Measurements from ENCODE around the gene MGAT4D. TPM values are rescaled to one million over a fixed set of nuclear protein-coding genes. Genes with fewer than 3 reads are reported as not detected.

The MGAT4D gene
- total RNA-seq, 4 donors from 2014 or later, result not detected

- no peaks in the 10 kb centered on the region for H3K27me3 ChIP-seq
- TF ChIP-seq POLR2A (IDR thresholded peaks at IDR 0.05), result no peak
- no peak for TF ChIP-seq CTCF (IDR thresholded peaks at IDR 0.05 in 4 of 5, conservative IDR thresholded peaks at IDR 0.05 in 1 of 5)
- no peaks in the 10 kb centered on the region for H3K9me3 ChIP-seq
- no peaks in the 10 kb centered on the region for H3K4me1 ChIP-seq
- no peaks in the 10 kb centered on the region for H3K36me3 ChIP-seq
- H3K4me3 ChIP-seq, result no peak overlapping the region
- in situ Hi-C loops (cut with MboI; ENCODE audit: low sequenced_read_pairs in 4 of 4) (no loop called here), intact Hi-C loops (cut with DNase I; ENCODE audit: low total_unique reads) (no loop called here)
- DNase-seq (no peak), ATAC-seq (no peak)
- no peak overlapping the region for H3K27ac ChIP-seq
Measured at GRCh38 chr4:140469791-140470733, 28.0 kb downstream of the MGAT4D start.

- in situ Hi-C loops (cut with MboI; ENCODE audit: low sequenced_read_pairs in 4 of 4) (no loop called here), intact Hi-C loops (cut with DNase I; ENCODE audit: low total_unique reads) (no loop called here)
- no peak overlapping the region for H3K4me3 ChIP-seq
- no peak for ATAC-seq
- no peak for DNase-seq
- no peaks in the 10 kb centered on the region for H3K9me3 ChIP-seq
- no peak overlapping the region for H3K27ac ChIP-seq
- no peaks in the 10 kb centered on the region for H3K4me1 ChIP-seq
- H3K27me3 ChIP-seq, result no peaks in the 10 kb centered on the region
- no peak for TF ChIP-seq POLR2A (IDR thresholded peaks at IDR 0.05)
- TF ChIP-seq CTCF (IDR thresholded peaks at IDR 0.05 in 4 of 5, conservative IDR thresholded peaks at IDR 0.05 in 1 of 5), result no peak
- H3K36me3 ChIP-seq, result no peaks in the 10 kb centered on the region
Measured at GRCh38 chr4:140466146-140466545, 31.9 kb downstream of the MGAT4D start.

- H3K27ac ChIP-seq, result no peak overlapping the region
- ATAC-seq (no peak), DNase-seq (no peak)
- intact Hi-C loops (cut with DNase I; ENCODE audit: low total_unique reads), result no loop called here
- no peaks in the 10 kb centered on the region for H3K36me3 ChIP-seq
- H3K4me1 ChIP-seq, result no peaks in the 10 kb centered on the region
- TF ChIP-seq POLR2A (IDR thresholded peaks at IDR 0.05) (no peak), CTCF (IDR thresholded peaks at IDR 0.05 in 4 of 5, conservative IDR thresholded peaks at IDR 0.05 in 1 of 5) (no peak)
- H3K4me3 ChIP-seq, result no peak overlapping the region
- in situ Hi-C loops (cut with MboI; ENCODE audit: low sequenced_read_pairs in 4 of 4), result no loop called here
- H3K9me3 ChIP-seq, result no peaks in the 10 kb centered on the region
- H3K27me3 ChIP-seq, result no peaks in the 10 kb centered on the region
Measured at GRCh38 chr4:140463614-140464013, 34.5 kb downstream of the MGAT4D start.

- H3K4me3 ChIP-seq, result no peak overlapping the region
- H3K27ac ChIP-seq, result no peak overlapping the region
- H3K4me1 ChIP-seq, result no peaks in the 10 kb centered on the region
- in situ Hi-C loops (cut with MboI; ENCODE audit: low sequenced_read_pairs in 4 of 4), result no loop called here
- no peaks in the 10 kb centered on the region for H3K9me3 ChIP-seq
- TF ChIP-seq POLR2A (IDR thresholded peaks at IDR 0.05), result no peak
- no peak for TF ChIP-seq CTCF (IDR thresholded peaks at IDR 0.05 in 4 of 5, conservative IDR thresholded peaks at IDR 0.05 in 1 of 5)
- no peaks in the 10 kb centered on the region for H3K27me3 ChIP-seq
- DNase-seq (no peak), ATAC-seq (no peak)
- intact Hi-C loops (cut with DNase I; ENCODE audit: low total_unique reads), result no loop called here
- no peaks in the 10 kb centered on the region for H3K36me3 ChIP-seq
Measured at GRCh38 chr4:140463182-140463581, 34.9 kb downstream of the MGAT4D start.

All from gastrocnemius medialis (tissue), 4 donors.